OCI-LY1 (cell line): ENCODE measurements around the gene CRYGA.
"Not testable (repeated sequence)": the region's sequence is repeated elsewhere in the genome, so short reads cannot be mapped to it uniquely, and the experiment has no call there.

ENCODE experiments used
- H2AFZ ChIP-seq: fragments of 200-600 bp; sonication (generic), shearing (Covaris generic); 2 replicates; pipeline ENCODE4 v1.6.0; 2014; ENCODE audit warnings: antibody characterized with exemption, mild to moderate bottlenecking, low read length
- H3F3A ChIP-seq: fragments of 200-600 bp; sonication (generic), shearing (Covaris generic); 2 replicates; pipeline ENCODE4 v1.6.0; 2014; ENCODE audit warnings: mild to moderate bottlenecking, antibody characterized with exemption, low read length, moderate library complexity; ENCODE audit not compliant: insufficient read depth
- H3K27ac ChIP-seq: fragments of 200-600 bp; sonication (generic); 2 replicates; pipeline ENCODE4 v1.5.1; 2014; ENCODE audit warnings: low read length, mixed run types, mild to moderate bottlenecking, low read depth; ENCODE audit not compliant: poor library complexity, severe bottlenecking
- H3K27me3 ChIP-seq: fragments of 200-600 bp; sonication (generic); 2 replicates; pipeline ENCODE4 v1.6.0; 2014; ENCODE audit warnings: antibody characterized with exemption, mild to moderate bottlenecking, low read length, moderate library complexity; ENCODE audit not compliant: insufficient read depth
- H3K36me3 ChIP-seq: fragments of 200-600 bp; sonication (generic); 2 replicates; pipeline ENCODE4 v1.6.1; 2014; ENCODE audit warnings: mild to moderate bottlenecking, antibody characterized with exemption, low read length, moderate library complexity, mixed read lengths; ENCODE audit not compliant: insufficient read depth
- H3K4me1 ChIP-seq: fragments of 200-600 bp; sonication (generic); 2 replicates; pipeline ENCODE4 v1.5.1; 2014; ENCODE audit warnings: mild to moderate bottlenecking, low read length, moderate library complexity; ENCODE audit not compliant: insufficient read depth, severe bottlenecking
- H3K4me2 ChIP-seq: fragments of 200-600 bp; sonication (generic), shearing (Covaris generic); 2 replicates; pipeline ENCODE4 v1.6.1; 2014; ENCODE audit warnings: low read length
- H3K4me3 ChIP-seq: fragments of 200-600 bp; sonication (generic); 2 replicates; pipeline ENCODE4 v1.5.1; 2014; ENCODE audit warnings: low read length, low read depth, mild to moderate bottlenecking, mixed read lengths; ENCODE audit not compliant: poor library complexity, severe bottlenecking
- H3K79me2 ChIP-seq: fragments of 200-600 bp; shearing (Covaris generic); 2 replicates; pipeline ENCODE4 v1.6.1; 2016; ENCODE audit warnings: mixed run types, low read length, mixed read lengths; ENCODE audit not compliant: insufficient read depth
- H3K9ac ChIP-seq: fragments of 200-600 bp; sonication (generic), shearing (Covaris generic); 2 replicates; pipeline ENCODE4 v1.6.1; 2014; ENCODE audit warnings: mild to moderate bottlenecking, low read length, mixed read lengths
- H3K9me2 ChIP-seq: fragments of 200-600 bp; sonication (generic), shearing (Covaris generic); 2 replicates; pipeline ENCODE4 v1.6.1; 2014; ENCODE audit warnings: low read depth, mild to moderate bottlenecking, low read length, mixed read lengths
- H3K9me3 ChIP-seq: fragments of 200-600 bp; shearing (Covaris generic); 2 replicates; pipeline ENCODE4 v1.6.1; 2014; ENCODE audit warnings: low read length, mixed read lengths
- H4K20me1 ChIP-seq: fragments of 200-600 bp; sonication (generic), shearing (Covaris generic); 2 replicates; pipeline ENCODE4 v1.6.0; 2016; ENCODE audit warnings: mild to moderate bottlenecking, low read length; ENCODE audit not compliant: insufficient read depth
- CTCF ChIP-seq: fragments of 200-600 bp; sonication (generic), shearing (Covaris generic); IDR thresholded peaks from 2 replicates; pipeline ENCODE4 v1.5.1; 2017; ENCODE audit warnings: mild to moderate bottlenecking, antibody characterized with exemption, low read length, moderate library complexity, mixed read lengths
- EZH2 ChIP-seq: fragments of 200-600 bp; sonication (generic), shearing (Covaris generic); IDR thresholded peaks from 2 replicates; pipeline ENCODE4 v1.8.0; 2017; ENCODE audit warnings: borderline replicate concordance, mixed run types, mild to moderate bottlenecking, antibody characterized with exemption, low read length, moderate library complexity, mixed read lengths

The CRYGA gene

DNA sequence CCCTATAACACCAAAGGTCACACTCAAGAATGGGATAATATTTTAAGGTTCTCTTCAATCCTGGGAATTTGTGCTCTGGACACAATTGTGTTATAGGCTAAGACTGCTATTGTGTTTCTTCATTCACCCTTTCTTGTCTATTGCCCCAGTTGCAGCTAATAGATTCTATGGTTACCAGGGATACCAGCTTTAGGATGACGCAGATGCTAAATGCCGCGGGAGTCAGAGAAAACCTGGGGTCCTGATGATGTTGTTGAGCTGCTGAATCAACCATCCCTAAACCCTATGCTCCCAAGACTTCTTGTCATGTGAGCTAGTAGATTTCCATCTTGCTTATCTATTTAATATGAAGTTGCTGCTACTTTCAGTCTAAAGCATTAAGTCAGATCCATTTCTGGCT, 44.5 kb downstream of the CRYGA start:
- Histone ChIP-seq H2AFZ (no peak overlapping the region), H3F3A (no peaks in the 10 kb centered on the region), H3K9me2 (no peaks in the 10 kb centered on the region), H3K9me3 (no peaks in the 10 kb centered on the region), H3K4me3 (no peak overlapping the region), H4K20me1 (no peaks in the 10 kb centered on the region), H3K79me2 (no peaks in the 10 kb centered on the region), H3K9ac (no peak overlapping the region), H3K27me3 (no peaks in the 10 kb centered on the region), H3K36me3 (no peaks in the 10 kb centered on the region), H3K27ac (no peak overlapping the region), H3K4me1 (no peaks in the 10 kb centered on the region), H3K4me2 (no peak overlapping the region)
- TF ChIP-seq CTCF (no peak), EZH2 (no peak)

DNA sequence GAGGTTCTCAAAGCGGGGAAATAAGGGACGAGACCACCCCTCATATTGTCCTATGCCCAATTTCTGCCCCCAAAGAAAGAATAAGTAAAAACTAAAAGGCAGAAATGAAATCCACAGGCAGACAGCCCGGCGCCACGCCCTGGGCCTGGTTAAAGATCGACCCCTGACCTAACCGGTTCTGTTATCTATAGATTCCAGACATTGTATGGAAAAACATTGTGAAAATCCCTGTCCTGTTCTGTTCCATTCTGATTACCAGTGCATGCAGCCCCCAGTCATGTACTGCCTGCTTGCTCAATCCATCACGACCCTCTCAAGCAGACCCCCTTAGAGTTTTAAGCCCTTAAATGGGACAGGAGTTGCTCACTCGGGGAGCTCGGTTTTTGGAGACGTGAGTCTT, 46.0 kb downstream of the CRYGA start:
- H3K9ac ChIP-seq, H3K4me2 ChIP-seq, H3K27ac ChIP-seq, H4K20me1 ChIP-seq, H3K4me3 ChIP-seq, H3K4me1 ChIP-seq, H3K27me3 ChIP-seq, H3F3A ChIP-seq, H3K36me3 ChIP-seq, H2AFZ ChIP-seq, H3K79me2 ChIP-seq, H3K9me2 ChIP-seq, H3K9me3 ChIP-seq: not testable (repeated sequence)

- H3K27me3 ChIP-seq, result no peaks in the 10 kb centered on the region
- H3K4me2 ChIP-seq, result no peak overlapping the region
- no peak overlapping the region for H3K4me3 ChIP-seq
- H3K9me2 ChIP-seq, result no peaks in the 10 kb centered on the region
- H3K9ac ChIP-seq, result no peak overlapping the region
- H3K4me1 ChIP-seq, result no peaks in the 10 kb centered on the region
- H3K27ac ChIP-seq, result no peak overlapping the region
- H3F3A ChIP-seq, result no peaks in the 10 kb centered on the region
- H3K9me3 ChIP-seq, result no peaks in the 10 kb centered on the region
- no peak for TF ChIP-seq CTCF
- TF ChIP-seq EZH2, result no peak
- H2AFZ ChIP-seq, result no peak overlapping the region
- H3K36me3 ChIP-seq, result no peaks in the 10 kb centered on the region
- no peaks in the 10 kb centered on the region for H4K20me1 ChIP-seq
- H3K79me2 ChIP-seq, result no peaks in the 10 kb centered on the region
Observed at GRCh38 chr2:208112969-208113368, 50.4 kb downstream of the CRYGA start.

DNA sequence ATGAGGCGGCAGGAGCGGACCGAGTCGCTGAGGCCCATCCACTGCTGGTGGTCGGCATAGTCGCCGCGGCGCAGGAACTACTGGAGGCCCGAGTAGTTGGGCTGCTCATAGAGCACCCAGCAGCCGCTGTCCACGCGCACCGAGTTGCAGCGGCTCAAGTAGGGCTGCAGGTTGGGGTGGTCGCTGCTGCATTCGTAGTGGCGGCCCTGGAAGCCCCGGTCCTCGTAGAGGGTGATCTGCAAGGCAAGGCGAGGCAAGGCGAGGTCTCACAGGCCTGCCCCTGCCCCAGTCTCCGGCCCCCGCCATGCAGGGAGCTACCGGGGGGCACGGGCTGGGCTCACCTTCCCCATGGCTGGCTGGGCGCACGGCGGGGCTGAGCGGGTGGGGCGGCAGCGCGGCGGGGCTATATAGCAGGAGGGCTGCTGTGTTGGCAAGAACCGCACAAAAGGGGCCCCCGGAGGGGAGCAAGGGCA, 51.1 kb downstream of the CRYGA start:
- not testable (repeated sequence) for H3K4me3 ChIP-seq, H3K9ac ChIP-seq

More for the DNA sequence above, 51.1 kb downstream of the CRYGA start:
- H3K79me2 ChIP-seq, H3K9me2 ChIP-seq, H3K9me3 ChIP-seq, H3K36me3 ChIP-seq, H3F3A ChIP-seq, H2AFZ ChIP-seq, H3K4me1 ChIP-seq, H3K4me2 ChIP-seq, H4K20me1 ChIP-seq, H3K27me3 ChIP-seq, H3K27ac ChIP-seq: not testable (repeated sequence)
